ENCODE results near the gene RYR1.

Gene RYR1

DNA sequence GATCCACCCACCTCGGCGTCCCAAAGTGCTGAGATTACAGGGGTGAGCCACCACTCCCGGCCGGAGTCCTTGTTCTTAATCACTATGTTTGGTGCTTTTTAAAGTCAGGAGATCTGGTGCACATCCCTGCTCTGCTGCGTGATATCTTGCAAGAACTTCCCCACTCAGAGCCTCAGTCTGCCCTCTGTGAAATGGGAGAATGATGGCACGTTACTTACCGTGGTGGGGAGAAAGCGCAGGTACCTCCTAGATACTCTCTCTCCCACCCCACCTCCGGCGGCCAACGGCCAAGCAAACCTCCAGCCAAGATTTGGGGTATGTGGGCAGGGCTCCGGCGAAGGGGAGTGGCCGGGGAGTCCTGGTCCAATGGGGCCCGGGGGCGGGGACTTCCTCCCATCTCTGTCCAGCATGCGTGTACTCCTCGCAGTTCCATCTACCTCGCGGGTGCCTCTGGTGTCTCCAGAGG lies at the start of gene RYR1:
Gene RYR1, plus strand, starts transcription at position 424 of the 466 bp plus-strand sequence. CDS start 139 bp downstream, outside the sequence.
- DNase-seq = peak in 39 of 51 donors; percentile 4 to 73 (median 58)

DNA sequence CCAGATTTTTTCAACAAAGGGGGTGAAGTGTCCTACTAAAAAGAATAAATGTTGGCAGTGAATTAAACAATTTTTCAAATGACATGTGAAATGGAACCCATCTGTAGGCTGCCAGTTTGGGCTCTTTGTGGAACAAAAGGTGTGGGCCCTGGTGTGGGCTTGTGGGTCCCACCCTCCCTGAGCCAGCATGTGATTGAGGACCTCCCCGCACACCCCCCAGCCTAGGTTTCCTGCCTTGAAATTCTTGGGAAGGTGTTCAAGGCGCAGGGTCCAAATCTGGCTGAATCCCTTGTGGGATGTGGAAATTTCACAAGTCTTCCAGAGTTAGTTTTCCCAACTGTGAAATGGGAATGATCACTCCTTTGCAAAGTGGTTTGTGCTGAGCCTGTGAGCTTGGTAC lies 49.7 kb upstream of the RYR1 start:
- no peak for DNase-seq

GRCh38 chr19:38384209-38385027 lies 49.1 kb upstream of the RYR1 start:
- no peak for DNase-seq

- DNase-seq = no peak
These were observed 48.3 kb upstream of the RYR1 start for GRCh38 chr19:38385057-38385803.

- no peak for DNase-seq
These were observed 47.7 kb upstream of the RYR1 start for GRCh38 chr19:38385804-38386257.

GRCh38 chr19:38386300-38386970 lies 47.1 kb upstream of the RYR1 start:
- DNase-seq = no peak

- no peak for DNase-seq
These were observed 46.4 kb upstream of the RYR1 start for GRCh38 chr19:38386971-38387549.

GRCh38 chr19:38387550-38388348 lies 45.7 kb upstream of the RYR1 start, which contains the start of gene GGN:
TSS of gene GGN (minus strand) at chr19:38388034. CDS start at chr19:38387261, 773 bp downstream.
- DNase-seq = peak in 49 of 51 donors; percentile 21 to 95 (median 62)

DNA sequence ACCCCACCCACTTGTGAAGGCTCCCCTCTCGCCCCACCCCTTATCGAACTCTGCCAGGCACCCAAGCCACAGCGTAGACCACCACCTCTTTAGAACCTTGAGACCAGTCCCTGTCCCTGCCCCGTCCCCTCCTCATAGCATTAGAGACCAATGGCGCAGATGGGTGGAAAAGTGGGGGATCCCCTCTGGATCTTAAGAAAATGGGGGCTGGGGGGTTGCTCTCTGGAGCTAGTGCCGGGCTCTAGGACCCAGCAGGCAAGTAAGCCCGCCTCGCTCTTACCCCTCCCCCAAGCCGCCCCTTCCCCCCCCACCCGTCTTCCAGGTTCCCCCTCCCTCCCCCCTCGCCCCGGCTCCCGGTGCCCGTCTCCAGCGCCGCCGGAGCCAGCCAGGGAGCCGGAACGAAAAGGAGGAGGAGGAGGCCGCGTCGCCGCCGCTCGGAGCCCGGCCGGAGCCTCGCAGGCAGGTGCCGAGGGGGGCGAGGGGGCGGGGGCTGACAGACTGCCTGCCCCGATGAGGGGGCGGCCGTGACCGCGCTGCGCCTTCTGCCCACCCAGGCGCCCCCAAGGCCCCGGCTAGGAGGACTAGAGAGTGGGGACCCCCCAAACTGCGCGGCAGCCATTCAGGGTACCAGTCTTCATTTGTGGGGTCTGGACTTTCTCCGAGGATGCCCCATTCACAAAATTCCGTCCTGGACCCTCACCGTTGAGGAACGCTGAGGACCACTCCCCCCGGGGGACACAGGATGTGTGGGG lies 45.0 kb upstream of the RYR1 start, which contains the start of gene SPRED3:
Gene SPRED3, plus strand, starts transcription at position 349 of the 752 bp plus-strand sequence. CDS start 1,606 bp downstream, outside the sequence.
- peak in 40 of 51 donors; percentile 18 to 86 (median 58) for DNase-seq

DNA sequence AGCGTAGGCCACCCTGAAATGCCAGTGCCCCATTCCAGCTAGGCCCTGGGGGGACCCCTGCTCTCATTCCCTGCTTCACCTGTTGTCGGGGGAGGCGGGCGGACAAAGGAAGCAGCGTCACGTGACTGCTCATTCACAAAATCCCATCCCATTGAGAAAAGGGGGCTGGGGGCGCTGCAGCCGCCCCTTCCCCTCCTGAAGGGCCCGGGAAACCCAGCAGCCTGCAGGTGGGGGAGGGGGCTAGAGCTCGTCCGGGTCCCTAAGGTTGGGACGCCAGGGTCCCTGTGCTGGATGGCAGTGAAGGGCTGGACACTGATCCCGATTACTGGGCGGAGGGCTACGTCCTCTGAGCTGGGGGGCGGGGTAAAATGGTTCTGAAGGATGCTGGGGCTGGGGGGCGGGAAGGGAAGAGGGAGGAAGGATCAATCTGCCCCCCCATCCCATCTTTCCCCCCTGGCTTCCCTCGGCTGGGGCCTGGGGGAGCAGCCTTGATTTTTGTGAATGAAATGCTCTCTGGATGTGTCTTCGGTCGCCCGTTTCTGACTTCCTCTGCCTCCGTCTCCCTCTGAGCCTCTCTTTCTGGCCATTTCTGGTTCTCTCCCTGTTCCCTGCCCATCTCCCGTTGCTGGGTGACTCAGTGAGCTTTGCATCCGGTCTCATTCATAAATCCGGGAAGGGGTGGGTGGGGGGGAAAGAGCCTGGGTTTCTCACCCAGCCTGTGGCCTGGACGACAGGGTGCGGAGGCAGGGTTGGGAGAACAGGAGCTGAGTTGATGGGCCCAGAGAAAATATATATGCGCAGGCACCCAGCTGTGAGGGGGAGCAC lies 44.2 kb upstream of the RYR1 start:
- peak in 20 of 51 donors; percentile 6 to 61 (median 30) for DNase-seq

DNA sequence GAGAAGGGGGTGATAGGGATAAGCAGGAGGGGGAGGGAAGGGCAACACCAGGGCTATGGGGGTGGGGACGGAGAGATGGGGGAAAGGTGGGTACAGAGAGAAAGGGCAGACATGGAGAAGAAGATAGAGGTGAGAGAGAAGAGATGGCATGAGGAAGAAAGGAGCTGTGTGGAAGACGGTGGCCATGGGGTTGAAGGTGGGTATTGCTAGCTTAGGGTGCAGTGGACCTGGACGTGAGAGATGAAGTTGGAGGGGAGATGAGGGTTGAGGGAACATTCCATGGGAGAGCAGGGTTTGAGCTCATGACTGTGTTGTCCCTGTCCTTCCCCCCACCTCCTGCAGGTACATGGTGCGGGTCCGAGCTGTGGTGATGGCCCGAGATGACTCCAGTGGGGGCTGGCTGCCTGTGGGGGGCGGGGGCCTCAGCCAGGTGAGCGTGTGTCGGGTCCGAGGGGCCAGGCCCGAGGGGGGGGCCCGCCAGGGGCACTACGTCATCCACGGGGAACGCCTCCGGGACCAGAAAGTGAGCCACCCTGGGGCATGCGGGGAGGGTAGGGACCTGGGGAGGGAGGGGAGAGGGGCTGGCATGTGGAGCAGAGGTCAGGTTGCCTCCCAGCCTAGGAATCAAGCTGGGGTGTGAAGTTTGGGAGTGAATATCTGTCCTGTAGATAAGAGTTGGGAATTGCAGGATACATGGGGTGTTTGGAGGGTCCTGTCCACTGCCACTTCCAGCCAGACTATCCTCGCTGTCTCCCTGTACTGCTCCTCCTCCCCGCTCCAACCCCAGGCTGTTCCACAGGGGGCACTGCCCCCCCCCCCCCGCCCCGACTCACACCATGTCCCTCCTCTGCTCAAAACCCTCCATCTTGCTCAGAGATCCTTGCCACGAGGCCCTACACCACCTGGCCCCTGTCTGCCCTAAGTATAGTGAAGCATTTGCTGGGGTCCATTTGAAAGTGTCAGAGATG lies 43.2 kb upstream of the RYR1 start:
- DNase-seq = no peak

DNA sequence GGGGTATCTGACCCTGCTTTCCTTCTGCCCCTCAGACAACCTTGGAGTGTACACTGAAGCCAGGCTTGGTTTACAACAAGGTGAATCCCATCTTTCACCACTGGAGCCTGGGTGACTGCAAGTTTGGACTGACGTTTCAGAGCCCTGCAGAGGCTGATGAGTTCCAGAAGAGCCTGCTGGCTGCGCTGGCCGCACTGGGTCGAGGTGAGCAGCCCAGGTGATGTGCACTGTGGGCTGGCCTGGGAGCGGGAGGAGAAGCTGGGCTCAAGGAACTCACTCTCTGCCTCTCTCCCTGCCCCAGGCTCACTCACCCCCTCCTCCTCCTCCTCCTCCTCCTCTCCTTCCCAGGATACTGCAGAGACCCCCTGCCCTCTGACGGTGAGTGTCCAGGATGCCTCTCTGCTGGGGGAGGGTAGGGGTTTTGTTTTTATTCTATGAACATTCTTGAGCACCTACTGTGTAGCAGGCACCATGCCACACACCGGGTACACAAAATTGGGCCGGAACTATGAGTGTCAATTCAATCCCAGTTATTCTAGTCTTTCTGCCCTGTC lies 41.5 kb upstream of the RYR1 start:
- DNase-seq = no peak

- DNase-seq = peak in 1 of 51 donors; percentile 8
These were observed 40.7 kb upstream of the RYR1 start for GRCh38 chr19:38392707-38393308.

- DNase-seq = no peak
These were observed 39.0 kb upstream of the RYR1 start for GRCh38 chr19:38394488-38394887.

DNA sequence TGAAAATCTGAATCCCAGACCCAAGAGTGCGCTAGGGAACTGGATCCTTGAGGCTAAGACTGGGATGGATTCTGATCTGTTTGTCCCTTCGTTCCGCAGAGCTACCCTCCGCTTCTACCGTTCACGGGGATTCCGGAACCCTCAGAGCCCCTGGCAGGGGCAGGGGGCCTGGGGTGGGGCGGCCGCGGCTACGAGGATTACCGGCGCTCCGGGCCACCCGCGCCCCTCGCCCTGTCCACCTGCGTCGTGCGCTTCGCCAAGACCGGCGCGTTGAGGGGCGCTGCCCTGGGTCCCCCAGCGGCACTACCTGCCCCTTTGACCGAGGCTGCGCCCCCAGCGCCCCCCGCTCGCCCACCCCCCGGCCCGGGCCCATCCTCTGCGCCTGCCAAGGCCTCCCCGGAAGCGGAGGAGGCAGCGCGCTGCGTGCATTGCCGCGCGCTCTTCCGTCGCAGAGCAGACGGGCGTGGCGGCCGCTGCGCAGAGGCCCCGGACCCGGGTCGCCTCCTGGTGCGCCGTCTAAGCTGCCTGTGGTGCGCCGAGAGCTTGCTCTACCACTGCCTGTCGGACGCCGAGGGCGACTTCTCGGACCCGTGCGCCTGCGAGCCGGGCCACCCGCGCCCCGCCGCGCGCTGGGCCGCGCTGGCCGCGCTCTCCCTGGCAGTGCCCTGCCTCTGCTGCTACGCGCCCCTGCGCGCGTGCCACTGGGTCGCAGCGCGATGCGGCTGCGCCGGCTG lies 37.9 kb upstream of the RYR1 start:
- DNase-seq = no peak

GRCh38 chr19:38399081-38399480 lies 34.4 kb upstream of the RYR1 start:
- no peak for DNase-seq
